HCT116 (cell line): ENCODE measurements around the gene RCL1. TPM values are rescaled to one million over a fixed set of nuclear protein-coding genes. Genes with fewer than 3 reads are reported as not detected.

Experiments used
- ATAC-seq: fragments of 200-7000 bp; cut with Tn5 transposase; 2 replicates; pipeline ENCODE4 v1.9.1; 2020; ENCODE audit warnings: mild to moderate bottlenecking, moderate library complexity
- BruUV-seq: library from RNA; stranded (reverse); fragments of 400-500 nt; replicated peaks from 2 replicates; lab custom pipeline; 2021; lab: Mats Ljungman, UMichigan
- CTCF ChIA-PET: fragments of 300-600 bp; sonication (Branson Sonifier 250); formaldehyde crosslinking; loops from one replicate; lab custom pipeline; 2021; ENCODE audit warnings: antibody characterized with exemption; lab: Charles Lee
- POLR2A ChIA-PET: fragments of 300-600, 350-600 bp; sonication (Branson Sonifier 250); formaldehyde crosslinking; loops from one replicate; lab custom pipeline; 2021; ENCODE audit warnings: antibody characterized with exemption; lab: Charles Lee
- RAD21 ChIA-PET, 2 experiments: fragments of 300-600 bp; sonication (Branson Sonifier 250); formaldehyde crosslinking; loops; one replicate each; lab custom pipeline; 2023; ENCODE audit warnings: low total read pairs in 2 of 2; ENCODE audit not compliant: uncharacterized antibody in 2 of 2, unreplicated experiment in 2 of 2, low non-redundant PET in 1 of 2; lab: Charles Lee
- DNase-seq: peaks from one replicate; pipeline ENCODE4 v3.0.0-alpha.2; 2010; ENCODE audit warnings: low read depth, low spot score
- H2AFZ ChIP-seq: fragments of 200-600 bp; shearing (Covaris generic), sonication (generic); 2 replicates; pipeline ENCODE4 v1.6.1; 2017; ENCODE audit warnings: low read depth, mixed run types, mixed read lengths, antibody characterized with exemption, low read length; ENCODE audit not compliant: poor library complexity, severe bottlenecking
- H3K27ac ChIP-seq: 2 replicates; pipeline ENCODE4 v1.5.1; 2012; ENCODE audit warnings: low read depth, low read length
- H3K27me3 ChIP-seq: fragments of 200-600 bp; sonication (generic); 2 replicates; pipeline ENCODE4 v1.6.1; 2016; ENCODE audit warnings: mixed run types, low read length, mixed read lengths; ENCODE audit not compliant: insufficient read depth
- H3K36me3 ChIP-seq, 2 experiments: fragments of 200-500 bp in 1 of 2; fragments of 200-600 bp in 1 of 2; sonication (Bioruptor generic) in 1 of 2; sonication (generic) in 1 of 2; 2 replicates each; pipeline versions ENCODE4 v1.5.1 to v1.6.1; 2014 to 2016; ENCODE audit warnings: low read length in 2 of 2, inconsistent platforms in 1 of 2, mixed read lengths in 1 of 2, mixed run types in 1 of 2; ENCODE audit not compliant: insufficient read depth in 2 of 2, control insufficient read depth in 1 of 2
- H3K4me1 ChIP-seq, 2 experiments: fragments of 200-600 bp in 1 of 2; sonication (generic) in 1 of 2; 2 replicates each; pipeline versions ENCODE4 v1.5.1 to v1.6.1; 2012 to 2017; ENCODE audit warnings: low read length in 2 of 2, inconsistent platforms in 1 of 2, mild to moderate bottlenecking in 1 of 2, mixed read lengths in 1 of 2, mixed run types in 1 of 2, moderate library complexity in 1 of 2; ENCODE audit not compliant: insufficient read depth in 2 of 2, control insufficient read depth in 1 of 2
- H3K4me2 ChIP-seq: fragments of 200-600 bp; sonication (generic); 2 replicates; pipeline ENCODE4 v1.6.1; 2017; ENCODE audit warnings: mixed run types, low read length, mixed read lengths
- H3K4me3 ChIP-seq, 2 experiments: fragments of 200-600 bp in 1 of 2; sonication (generic) in 1 of 2; replicated peaks in 1 of 2; 2 replicates each; pipeline ENCODE4 v1.5.1; 2011 to 2016; ENCODE audit warnings: low read length in 2 of 2, control low read depth in 1 of 2, low read depth in 1 of 2, mild to moderate bottlenecking in 1 of 2, mixed read lengths in 1 of 2, mixed run types in 1 of 2
- H3K79me2 ChIP-seq: fragments of 200-600 bp; sonication (generic); 2 replicates; pipeline ENCODE4 v1.6.1; 2017; ENCODE audit warnings: mild to moderate bottlenecking, mixed run types, low read length, moderate library complexity, mixed read lengths; ENCODE audit not compliant: insufficient read depth
- H3K9ac ChIP-seq: fragments of 200-600 bp; sonication (generic); 2 replicates; pipeline ENCODE4 v1.6.1; 2016; ENCODE audit warnings: low read length, mixed read lengths
- H3K9me2 ChIP-seq: fragments of 200-600 bp; sonication (generic), shearing (Covaris generic); 2 replicates; pipeline ENCODE4 v1.6.1; 2017; ENCODE audit warnings: mixed run types, mild to moderate bottlenecking, moderate library complexity; ENCODE audit not compliant: insufficient read depth
- H3K9me3 ChIP-seq, 2 experiments: fragments of 200-500 bp in 1 of 2; fragments of 200-600 bp in 1 of 2; sonication (Bioruptor generic) in 1 of 2; sonication (generic) in 1 of 2; 2 replicates each; pipeline ENCODE4 v1.6.1; 2014 to 2017; ENCODE audit warnings: low read length in 2 of 2, mixed read lengths in 2 of 2, inconsistent platforms in 1 of 2, low read depth in 1 of 2, mild to moderate bottlenecking in 1 of 2, mixed run types in 1 of 2, moderate library complexity in 1 of 2; ENCODE audit not compliant: control insufficient read depth in 1 of 2, insufficient read depth in 1 of 2
- H4K20me1 ChIP-seq: fragments of 200-600 bp; sonication (generic), shearing (Covaris generic); 2 replicates; pipeline ENCODE4 v1.6.1; 2017; ENCODE audit warnings: mixed run types, mild to moderate bottlenecking, moderate library complexity; ENCODE audit not compliant: insufficient read depth
- CEBPB ChIP-seq: IDR thresholded peaks from 2 replicates; pipeline ENCODE4 v1.6.1; 2012; ENCODE audit warnings: low read depth
- EZH2phosphoT487 ChIP-seq: fragments of 200-600 bp; IDR thresholded peaks from 2 replicates; pipeline ENCODE4 v1.6.1; 2018; ENCODE audit warnings: antibody characterized with exemption, borderline replicate concordance
- POLR2AphosphoS5 ChIP-seq: IDR thresholded peaks from 2 replicates; pipeline ENCODE4 v1.6.1; 2011; ENCODE audit warnings: mild to moderate bottlenecking, low read depth, low read length, moderate library complexity
- SIN3A ChIP-seq: IDR thresholded peaks from 2 replicates; pipeline ENCODE4 v1.6.1; 2012; ENCODE audit warnings: low read depth
- SRF ChIP-seq: IDR thresholded peaks from 2 replicates; pipeline ENCODE4 v1.6.1; 2012; ENCODE audit warnings: low read depth
- TCF7L2 ChIP-seq: IDR thresholded peaks from 2 replicates; pipeline ENCODE4 v1.7.0; 2011; ENCODE audit warnings: borderline replicate concordance, inconsistent platforms; ENCODE audit not compliant: insufficient read depth, insufficient read length; ENCODE audit errors: extremely low read depth
- YY1 ChIP-seq: IDR thresholded peaks from 2 replicates; pipeline ENCODE4 v1.6.1; 2011; ENCODE audit warnings: low read length, low read depth, moderate library complexity, mild to moderate bottlenecking; ENCODE audit not compliant: insufficient replicate concordance; ENCODE audit errors: extremely low read depth
- ZNF274 ChIP-seq: fragments of 200-500 bp; sonication (Bioruptor generic); IDR thresholded peaks from 2 replicates; pipeline ENCODE4 v1.6.1; 2014; ENCODE audit warnings: mild to moderate bottlenecking, low read depth, low read length, inconsistent platforms
- intact Hi-C: fragments of 100-400 bp; cut with micrococcal nuclease; formaldehyde crosslinking; loops from 2 replicates; pipeline ENCODE4 v1.10.0; 2022
- total RNA-seq: library from RNA; stranded (reverse); gene quantifications from one replicate; pipeline ENCODE4 v1.2.1, GENCODE V29; 2021; ENCODE audit not compliant: unreplicated experiment
- TF ChIP-seq, protein P1 (sequence below): IDR thresholded peaks from 2 replicates; pipeline ENCODE4 v1.6.1; 2012
- TF ChIP-seq, protein P2 (sequence below): IDR thresholded peaks from 2 replicates; pipeline ENCODE4 v1.6.1; 2011; ENCODE audit warnings: mild to moderate bottlenecking, low read length, moderate library complexity; ENCODE audit not compliant: insufficient replicate concordance; ENCODE audit errors: extremely low read depth
- TF ChIP-seq, protein P3 (sequence below): IDR thresholded peaks from 2 replicates; pipeline ENCODE4 v1.6.1; 2012; ENCODE audit warnings: low read depth

RCL1 gene
- total RNA-seq, 1 experiment from 2014 or later = 29.9 TPM

DNA sequence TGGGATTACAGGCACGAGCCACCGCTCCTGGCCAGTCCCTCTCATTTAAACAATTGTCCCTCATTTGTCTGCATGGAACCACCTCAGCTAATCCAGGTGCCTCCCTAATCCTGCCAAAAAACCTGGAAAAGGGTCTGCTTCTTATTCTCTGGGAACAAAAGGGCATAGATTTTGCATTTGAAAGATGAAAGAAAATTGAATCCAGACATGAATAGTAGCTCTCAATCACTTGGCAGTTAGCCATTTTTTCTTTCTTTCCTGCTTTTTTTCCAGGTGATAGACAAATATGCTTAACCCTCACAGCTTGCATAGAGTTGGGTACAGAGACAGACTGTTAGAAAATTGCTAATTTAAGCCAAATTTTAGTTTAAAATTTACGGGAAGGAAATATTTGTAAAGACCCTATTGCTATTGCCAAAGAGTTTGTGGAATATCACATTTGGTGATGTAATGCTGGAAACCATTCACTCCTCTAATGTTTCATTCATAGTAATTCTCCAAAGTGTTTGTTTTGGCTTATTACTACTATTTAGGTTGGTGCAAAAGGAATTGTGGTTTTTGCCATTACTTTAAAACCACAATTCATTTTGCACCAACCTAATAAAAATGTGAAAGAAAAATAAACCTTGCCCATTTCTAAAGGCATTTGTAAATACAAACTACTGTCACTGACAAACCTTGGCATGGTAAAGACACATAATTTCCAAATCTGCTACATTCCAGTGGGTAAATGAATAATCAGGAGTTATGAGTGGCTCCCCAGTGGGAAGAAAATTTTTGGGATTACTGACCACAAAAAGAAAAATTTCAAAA, 111.8 kb downstream of the RCL1 start:
- ChIA-PET RAD21 (no interaction called here), CTCF (no interaction called here), POLR2A (no interaction called here)
- intact Hi-C loops = no loop called here
- Histone ChIP-seq H3K27ac (no peak overlapping the region), H2AFZ (no peak overlapping the region), H3K4me2 (no peak overlapping the region), H3K9me3 (no peaks in the 10 kb centered on the region), H4K20me1 (no peaks in the 10 kb centered on the region), H3K79me2 (no peaks in the 10 kb centered on the region), H3K4me3 (no peak overlapping the region), H3K4me1 (peaks cover 0 to 10% of the 10 kb centered on the region in 2 experiments; a peak in 1 of 4 replicates), H3K27me3 (no peaks in the 10 kb centered on the region), H3K9ac (no peak overlapping the region), H3K9me2 (no peaks in the 10 kb centered on the region), H3K36me3 (no peaks in the 10 kb centered on the region)
- no peak for DNase-seq
- TF ChIP-seq EZH2phosphoT487 (no peak), ZNF274 (no peak), SIN3A (no peak), TCF7L2 (no peak), YY1 (no peak)
- TF ChIP-seq, protein P1, sequence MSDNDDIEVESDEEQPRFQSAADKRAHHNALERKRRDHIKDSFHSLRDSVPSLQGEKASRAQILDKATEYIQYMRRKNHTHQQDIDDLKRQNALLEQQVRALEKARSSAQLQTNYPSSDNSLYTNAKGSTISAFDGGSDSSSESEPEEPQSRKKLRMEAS = no peak
- no peak for ATAC-seq
- BruUV-seq = no TSS peak

DNA sequence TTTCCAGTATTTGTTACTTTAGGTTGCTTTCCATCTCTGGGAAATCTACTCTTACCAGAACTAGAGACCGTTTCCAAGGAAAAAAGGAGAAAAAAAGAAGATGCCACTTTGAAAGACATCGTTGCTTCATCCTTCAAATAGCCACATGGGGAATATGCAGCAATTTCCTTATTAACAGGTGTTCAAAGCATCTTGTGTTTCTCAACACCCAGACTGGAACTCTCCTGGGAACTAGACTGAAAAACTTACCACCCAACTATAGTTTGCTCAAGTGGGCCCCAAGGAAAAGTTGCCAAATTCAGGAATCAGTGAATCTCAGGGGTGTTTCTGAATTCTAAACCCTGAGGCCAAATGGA, 112.4 kb downstream of the RCL1 start:
- H3K4me2 ChIP-seq = no peak overlapping the region
- no peaks in the 10 kb centered on the region for H4K20me1 ChIP-seq
- ChIA-PET POLR2A (no interaction called here), CTCF (no interaction called here), RAD21 (no interaction called here)
- H3K9me3 ChIP-seq = no peaks in the 10 kb centered on the region
- intact Hi-C loops = no loop called here
- no peaks in the 10 kb centered on the region for H3K36me3 ChIP-seq
- no peak overlapping the region for H3K9ac ChIP-seq
- H3K27ac ChIP-seq = no peak overlapping the region
- H3K4me3 ChIP-seq = no peak overlapping the region
- no peaks in the 10 kb centered on the region for H3K9me2 ChIP-seq
- H3K4me1 ChIP-seq = peaks cover 0 to 10% of the 10 kb centered on the region in 2 experiments; a peak in 1 of 4 replicates
- no peak for DNase-seq
- H2AFZ ChIP-seq = no peak overlapping the region
- H3K27me3 ChIP-seq = no peaks in the 10 kb centered on the region
- ATAC-seq = no peak
- no TSS peak for BruUV-seq
- no peaks in the 10 kb centered on the region for H3K79me2 ChIP-seq
- TF ChIP-seq ZNF274 = no peak
- no peak for TF ChIP-seq POLR2AphosphoS5
- no peak for TF ChIP-seq SRF
- TF ChIP-seq TCF7L2 = no peak
- TF ChIP-seq CEBPB = no peak
- TF ChIP-seq, protein P1 = no peak
- TF ChIP-seq SIN3A = no peak
- TF ChIP-seq EZH2phosphoT487 = no peak
- TF ChIP-seq, protein P2, sequence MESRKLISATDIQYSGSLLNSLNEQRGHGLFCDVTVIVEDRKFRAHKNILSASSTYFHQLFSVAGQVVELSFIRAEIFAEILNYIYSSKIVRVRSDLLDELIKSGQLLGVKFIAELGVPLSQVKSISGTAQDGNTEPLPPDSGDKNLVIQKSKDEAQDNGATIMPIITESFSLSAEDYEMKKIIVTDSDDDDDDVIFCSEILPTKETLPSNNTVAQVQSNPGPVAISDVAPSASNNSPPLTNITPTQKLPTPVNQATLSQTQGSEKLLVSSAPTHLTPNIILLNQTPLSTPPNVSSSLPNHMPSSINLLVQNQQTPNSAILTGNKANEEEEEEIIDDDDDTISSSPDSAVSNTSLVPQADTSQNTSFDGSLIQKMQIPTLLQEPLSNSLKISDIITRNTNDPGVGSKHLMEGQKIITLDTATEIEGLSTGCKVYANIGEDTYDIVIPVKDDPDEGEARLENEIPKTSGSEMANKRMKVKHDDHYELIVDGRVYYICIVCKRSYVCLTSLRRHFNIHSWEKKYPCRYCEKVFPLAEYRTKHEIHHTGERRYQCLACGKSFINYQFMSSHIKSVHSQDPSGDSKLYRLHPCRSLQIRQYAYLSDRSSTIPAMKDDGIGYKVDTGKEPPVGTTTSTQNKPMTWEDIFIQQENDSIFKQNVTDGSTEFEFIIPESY = no peak
- TF ChIP-seq, protein P3, sequence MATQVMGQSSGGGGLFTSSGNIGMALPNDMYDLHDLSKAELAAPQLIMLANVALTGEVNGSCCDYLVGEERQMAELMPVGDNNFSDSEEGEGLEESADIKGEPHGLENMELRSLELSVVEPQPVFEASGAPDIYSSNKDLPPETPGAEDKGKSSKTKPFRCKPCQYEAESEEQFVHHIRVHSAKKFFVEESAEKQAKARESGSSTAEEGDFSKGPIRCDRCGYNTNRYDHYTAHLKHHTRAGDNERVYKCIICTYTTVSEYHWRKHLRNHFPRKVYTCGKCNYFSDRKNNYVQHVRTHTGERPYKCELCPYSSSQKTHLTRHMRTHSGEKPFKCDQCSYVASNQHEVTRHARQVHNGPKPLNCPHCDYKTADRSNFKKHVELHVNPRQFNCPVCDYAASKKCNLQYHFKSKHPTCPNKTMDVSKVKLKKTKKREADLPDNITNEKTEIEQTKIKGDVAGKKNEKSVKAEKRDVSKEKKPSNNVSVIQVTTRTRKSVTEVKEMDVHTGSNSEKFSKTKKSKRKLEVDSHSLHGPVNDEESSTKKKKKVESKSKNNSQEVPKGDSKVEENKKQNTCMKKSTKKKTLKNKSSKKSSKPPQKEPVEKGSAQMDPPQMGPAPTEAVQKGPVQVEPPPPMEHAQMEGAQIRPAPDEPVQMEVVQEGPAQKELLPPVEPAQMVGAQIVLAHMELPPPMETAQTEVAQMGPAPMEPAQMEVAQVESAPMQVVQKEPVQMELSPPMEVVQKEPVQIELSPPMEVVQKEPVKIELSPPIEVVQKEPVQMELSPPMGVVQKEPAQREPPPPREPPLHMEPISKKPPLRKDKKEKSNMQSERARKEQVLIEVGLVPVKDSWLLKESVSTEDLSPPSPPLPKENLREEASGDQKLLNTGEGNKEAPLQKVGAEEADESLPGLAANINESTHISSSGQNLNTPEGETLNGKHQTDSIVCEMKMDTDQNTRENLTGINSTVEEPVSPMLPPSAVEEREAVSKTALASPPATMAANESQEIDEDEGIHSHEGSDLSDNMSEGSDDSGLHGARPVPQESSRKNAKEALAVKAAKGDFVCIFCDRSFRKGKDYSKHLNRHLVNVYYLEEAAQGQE = no peak
